ENCODE results near the gene VGLL2.

Gene VGLL2

DNA sequence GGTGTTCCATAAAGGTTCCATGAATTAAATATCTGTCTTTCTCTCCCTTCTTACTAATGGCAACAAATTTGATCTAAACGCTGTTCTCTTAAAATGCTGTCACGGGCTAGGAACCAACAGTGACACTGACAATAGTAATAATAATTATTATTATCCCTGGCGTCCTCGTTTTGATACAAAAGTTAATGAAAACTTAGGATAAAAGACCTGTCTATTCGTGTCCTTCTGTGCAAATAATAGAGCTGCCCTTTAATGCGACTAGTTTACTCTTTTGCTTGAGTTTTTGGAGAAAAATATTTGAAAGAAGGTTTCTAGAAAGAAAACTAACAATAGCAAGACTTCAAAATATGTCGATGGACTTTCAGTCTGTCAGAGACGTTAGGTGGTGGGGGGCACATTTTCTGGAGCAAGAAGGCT lies 4.3 kb downstream of the VGLL2 start:
- no peak for DNase-seq

DNA sequence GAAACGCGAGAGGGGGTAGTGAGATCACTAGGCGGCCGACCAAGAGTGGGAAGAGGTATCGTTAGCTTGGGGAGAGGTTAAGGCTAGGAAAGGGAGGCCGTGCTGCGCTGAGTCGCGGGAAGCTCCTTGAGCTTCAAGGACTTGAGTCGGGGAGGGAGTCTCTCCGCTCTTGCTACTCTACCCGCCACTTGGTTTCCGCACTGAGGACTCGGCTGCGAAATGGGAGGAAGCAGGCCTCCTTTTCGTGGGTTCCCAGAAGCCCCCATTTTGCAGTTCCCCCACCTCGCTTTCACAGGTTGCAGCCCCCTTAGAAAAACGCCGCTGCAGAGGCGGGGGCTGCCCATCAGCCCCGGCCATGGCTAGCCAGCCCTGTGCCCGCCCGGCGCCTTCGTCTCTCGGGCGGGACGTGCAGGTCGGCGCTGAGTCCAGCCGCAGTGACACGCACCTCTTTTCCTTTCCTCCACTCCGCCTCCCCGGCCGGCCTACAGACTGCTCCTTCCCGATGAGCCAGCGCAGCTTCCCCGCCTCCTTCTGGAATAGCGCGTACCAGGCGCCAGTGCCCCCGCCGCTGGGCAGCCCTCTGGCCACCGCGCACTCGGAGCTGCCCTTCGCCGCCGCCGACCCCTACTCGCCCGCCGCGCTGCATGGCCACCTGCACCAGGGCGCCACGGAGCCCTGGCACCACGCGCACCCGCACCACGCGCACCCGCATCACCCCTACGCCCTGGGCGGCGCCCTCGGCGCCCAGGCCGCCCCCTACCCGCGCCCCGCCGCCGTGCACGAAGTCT lies 4.9 kb downstream of the VGLL2 start:
- DNase-seq, result no peak

DNA sequence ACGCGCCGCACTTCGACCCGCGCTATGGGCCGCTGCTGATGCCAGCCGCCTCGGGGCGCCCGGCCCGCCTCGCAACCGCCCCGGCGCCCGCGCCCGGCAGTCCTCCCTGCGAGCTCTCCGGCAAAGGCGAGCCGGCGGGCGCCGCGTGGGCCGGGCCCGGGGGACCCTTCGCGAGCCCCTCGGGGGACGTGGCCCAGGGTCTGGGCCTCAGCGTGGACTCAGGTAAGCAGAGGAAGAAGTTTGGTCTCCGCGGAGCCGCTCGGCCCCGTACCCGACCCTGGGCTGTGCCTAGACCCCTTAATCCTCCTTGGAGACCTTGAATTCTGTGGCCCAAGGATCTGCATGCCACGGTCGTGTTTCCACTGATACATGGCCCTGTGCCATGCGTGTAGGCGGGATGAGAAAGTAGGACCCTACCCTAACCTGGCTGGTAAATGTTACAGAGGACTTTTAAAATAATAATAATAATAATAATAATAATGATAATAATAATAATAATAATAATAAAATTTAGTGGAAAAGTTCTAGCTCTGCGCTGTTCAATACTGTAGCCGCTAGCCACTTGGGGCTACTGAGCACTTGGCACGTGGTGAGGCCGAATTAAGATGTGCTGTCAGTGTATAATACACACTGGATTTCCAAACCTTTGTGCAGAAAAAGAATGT lies 5.6 kb downstream of the VGLL2 start:
- DNase-seq, result no peak

DNA sequence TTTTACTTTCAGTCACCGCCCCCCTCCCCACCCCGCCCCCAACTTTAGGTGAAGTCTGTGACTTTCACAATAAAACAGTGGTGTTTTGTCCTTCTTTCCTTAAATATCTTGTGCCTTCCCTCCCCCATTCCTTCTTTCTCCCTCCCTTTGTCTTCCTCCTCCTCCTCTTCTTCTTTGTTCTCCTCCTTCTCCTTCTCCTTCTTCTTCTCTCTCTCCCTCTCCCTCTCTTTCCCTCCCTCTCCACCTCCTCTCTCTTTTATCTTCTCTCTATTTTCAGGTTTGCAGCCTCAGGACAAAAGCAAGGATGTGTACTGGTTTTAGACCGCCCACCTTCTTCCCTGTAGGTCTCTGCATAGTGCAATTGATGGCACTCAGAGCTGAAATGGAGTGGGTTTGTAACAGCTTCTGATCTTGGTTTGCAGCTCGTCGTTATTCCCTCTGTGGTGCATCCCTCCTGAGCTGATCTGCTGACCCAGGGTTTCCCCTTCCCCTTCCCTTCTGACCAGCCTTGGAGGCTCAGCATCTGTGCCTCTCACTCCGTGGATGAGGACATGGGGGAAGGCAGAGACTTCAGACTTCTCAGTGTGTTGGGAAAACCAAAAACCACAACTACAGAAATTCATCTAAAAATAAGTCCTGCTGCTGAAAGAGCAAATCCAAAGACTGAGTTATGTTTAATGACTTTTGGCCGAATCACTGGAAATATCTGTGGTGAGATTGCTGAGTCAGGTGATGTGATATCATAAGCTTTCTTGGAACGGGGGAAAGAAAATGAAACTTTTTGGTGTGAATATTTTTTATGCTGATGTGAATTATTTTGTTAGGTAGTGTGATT lies 6.9 kb downstream of the VGLL2 start:
- DNase-seq, result no peak

DNA sequence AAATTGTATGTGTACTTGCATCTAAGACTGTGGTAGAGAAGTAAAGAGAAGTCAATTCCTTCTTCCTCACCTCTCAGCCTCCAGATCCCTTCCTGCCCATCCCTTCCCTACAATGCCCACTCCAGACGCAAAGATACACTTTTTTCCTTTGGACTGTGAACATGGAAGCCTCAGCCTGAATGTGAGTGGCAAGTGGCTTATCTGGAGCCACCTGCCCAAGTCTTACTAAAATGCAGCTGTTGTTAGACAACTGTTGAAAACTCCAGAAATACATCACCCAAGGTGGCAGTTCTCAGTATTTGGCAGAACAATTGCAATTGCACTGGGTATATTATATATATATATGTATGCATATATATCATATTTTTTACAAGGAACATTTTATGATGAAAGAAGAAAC lies 7.5 kb downstream of the VGLL2 start:
- DNase-seq, result no peak

DNA sequence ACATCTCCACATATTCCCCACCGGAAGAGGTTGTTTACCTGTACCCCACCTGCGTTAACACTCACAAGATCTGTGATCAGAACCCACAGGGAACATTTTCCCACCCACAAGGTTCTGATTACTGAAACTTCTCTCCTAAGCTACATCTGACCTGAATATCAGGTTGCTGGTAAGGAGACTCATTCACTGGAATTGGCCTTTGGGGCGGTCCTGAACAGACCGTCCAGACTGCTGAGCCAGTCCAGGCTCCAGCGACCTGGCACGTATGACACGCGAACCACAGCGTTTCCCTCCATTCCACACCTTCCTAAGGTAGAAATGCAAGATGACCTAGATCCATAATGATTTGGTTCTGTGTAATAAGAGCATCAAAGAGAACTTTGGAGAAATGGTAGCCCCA lies 9.8 kb downstream of the VGLL2 start:
- no peak for DNase-seq

DNA sequence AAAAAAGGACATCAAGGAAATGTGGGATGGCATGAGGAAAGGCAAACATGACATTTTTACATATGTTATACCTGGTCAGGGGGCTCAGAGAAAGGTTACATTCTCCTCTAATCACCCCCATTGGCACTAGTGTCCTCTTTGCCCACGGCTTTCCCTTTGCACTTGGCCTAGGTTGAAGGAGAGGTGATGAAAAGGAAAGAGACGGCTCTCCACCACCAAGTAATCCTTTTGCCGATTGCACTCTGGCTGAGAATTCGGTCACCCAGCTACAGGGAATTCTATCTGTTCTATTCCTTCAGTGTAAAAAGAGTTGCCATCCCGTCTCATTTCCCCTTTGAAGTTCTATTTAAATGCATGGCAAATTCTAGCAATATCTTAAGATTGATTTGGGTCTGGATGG lies 10.4 kb downstream of the VGLL2 start:
- no peak for DNase-seq

DNA sequence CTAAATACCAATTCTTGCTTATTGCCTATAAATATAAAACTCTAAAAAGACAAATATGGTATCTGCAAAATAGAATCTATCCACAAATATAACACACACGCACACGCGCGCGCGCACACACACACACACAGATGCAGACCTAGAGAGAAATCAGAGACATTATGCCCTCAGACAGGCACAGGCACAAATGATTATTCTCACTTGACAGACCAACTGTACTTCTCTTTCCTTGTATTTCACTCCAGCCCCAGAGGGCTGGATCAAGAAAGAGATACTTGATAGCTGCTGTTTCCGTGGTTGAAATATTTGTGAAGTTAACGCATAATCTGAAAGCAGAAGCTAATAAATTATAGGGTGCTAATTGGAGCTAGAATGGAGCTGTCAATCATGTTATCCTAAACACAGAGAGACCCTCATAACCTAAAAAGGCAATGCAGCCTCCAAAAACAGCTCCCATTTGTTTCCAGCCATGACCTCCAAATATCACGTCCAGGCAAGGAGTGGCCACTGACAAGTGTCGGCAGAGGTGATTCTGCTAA lies 11.5 kb downstream of the VGLL2 start:
- no peak for DNase-seq

DNA sequence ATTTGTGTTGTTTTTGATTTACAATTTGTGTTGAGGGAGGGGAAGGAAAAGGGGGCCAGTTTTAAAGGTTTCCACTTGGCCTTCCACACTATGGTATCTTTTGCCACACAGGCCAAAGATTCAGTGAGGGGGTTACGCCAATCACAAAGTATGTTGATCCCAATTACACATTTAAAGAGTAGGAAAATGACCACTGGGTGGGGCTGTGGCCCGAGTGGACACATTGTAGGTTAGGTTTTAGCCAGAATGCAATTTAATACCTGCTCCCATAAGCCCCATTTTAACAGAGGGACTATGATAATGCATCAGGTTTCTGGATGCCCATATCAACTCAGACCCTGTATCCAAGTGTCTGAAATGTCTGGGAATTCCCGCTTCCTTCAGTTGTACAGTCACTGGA lies 15.6 kb downstream of the VGLL2 start:
- DNase-seq, result no peak

DNA sequence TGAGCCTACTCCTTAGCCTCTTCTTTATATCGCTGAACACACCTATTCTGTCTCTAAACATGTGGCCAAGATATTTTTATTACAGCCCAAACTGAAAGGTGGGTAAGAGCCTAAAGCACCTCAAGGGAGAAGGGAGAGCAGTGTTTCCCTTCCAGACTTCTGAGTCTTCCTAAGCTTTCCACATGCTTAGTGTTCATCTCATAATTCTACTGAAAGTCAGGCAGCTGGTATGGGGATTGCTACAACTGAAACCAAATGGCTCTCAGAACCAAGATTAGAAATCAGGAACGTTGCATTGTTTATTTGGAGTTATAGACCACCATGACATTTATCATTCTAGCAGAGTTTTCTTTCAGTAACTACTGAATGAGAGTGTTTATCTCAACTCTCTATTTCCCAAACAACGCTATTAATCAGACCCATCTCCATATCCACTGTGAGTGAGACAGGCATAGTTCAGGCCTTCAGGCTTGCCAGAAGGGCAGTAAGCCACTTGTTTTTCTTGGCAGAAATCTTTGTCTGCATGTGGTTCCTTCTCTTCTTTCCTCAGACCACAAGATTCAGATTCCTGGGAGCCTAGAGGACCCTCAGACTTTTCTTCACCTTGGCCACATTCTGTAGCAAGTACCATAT lies 22.8 kb downstream of the VGLL2 start:
- DNase-seq, result no peak

DNA sequence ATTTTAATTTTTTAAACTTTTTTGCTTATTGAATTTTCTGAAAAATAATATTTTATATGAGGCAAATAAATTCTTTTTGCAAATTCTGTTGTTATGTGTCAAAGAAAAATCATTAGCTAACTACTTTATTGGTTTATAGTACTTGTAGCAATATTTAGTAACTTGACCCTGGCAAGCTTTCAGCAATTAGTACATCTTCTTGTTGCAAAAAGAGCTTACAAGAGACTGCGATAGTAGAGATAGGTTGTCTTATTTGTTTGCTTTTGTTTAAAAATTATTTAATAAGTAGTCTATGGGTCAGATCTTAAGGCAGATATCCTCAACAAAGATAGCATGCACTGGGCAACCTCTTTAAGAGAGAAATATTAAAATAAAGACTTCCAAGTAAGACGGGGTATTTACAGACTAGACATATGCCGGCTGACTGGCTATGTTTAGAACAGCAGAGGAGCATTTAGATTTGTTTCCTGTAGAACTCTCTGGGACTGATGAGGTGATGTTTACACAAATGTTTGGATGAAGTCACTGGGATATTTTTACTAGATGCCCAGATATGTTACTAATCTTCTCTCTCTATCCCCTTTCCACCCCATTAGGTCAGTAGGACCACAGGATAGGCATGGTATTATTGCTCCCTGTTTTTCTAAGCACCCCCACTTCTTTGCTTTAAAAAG lies 25.0 kb downstream of the VGLL2 start:
- no peak for DNase-seq

DNA sequence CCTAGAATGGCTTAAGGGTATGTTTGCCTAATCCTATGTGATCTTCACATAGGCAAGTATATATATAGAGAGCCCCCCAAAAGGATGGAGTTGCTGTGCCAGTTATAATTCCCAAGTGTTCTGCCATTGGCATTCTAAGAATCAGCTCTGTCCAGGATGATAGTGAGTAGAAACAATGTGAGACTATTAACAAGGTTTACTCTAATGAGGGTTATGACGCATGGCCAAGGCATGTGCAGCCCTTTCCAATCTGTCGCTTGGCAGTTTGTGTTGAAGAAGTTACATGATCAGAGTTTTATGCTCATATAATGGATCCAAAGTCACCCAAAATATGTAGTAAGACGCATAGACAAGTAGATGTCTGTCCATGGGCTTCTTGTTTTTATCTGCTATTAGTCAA lies 33.6 kb downstream of the VGLL2 start:
- no peak for DNase-seq

DNA sequence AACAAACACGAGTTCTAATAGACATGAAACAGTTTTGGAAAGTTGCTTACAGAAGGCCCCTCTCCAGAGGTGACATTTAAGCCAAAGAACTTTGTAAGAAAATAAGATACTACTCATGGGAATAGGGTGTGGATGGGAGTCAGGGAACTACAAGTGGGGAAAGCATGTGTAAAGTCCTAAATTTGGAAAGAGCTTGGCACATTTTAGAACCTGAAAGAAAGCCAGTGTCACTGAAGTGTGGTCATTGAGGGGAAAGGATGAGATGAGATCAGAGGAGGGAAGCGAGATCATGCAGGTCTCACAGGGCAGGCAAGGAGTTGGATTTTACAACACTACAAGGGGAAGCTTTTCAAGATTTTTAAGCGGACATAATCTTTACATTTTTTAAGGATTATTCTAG lies 38.0 kb downstream of the VGLL2 start:
- no peak for DNase-seq

DNA sequence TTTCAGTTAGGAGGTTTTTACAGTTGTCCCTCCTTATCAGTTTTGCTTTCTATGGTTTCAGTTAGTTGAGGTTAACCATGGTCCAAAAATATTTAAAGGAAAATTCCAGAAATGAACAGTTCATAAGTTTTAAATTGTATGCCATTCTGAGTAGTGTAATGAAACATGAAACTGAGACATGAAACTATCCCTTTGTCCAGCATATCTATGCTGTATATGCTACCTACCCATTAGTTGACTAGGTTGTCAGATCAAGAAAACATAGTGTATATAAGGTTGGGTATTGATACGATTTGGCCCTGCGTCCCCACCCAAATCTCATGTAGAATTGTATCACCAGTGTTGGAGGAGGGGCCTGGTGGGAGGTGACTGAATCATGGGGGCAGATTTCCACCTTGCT lies 39.1 kb downstream of the VGLL2 start:
- no peak for DNase-seq

DNA sequence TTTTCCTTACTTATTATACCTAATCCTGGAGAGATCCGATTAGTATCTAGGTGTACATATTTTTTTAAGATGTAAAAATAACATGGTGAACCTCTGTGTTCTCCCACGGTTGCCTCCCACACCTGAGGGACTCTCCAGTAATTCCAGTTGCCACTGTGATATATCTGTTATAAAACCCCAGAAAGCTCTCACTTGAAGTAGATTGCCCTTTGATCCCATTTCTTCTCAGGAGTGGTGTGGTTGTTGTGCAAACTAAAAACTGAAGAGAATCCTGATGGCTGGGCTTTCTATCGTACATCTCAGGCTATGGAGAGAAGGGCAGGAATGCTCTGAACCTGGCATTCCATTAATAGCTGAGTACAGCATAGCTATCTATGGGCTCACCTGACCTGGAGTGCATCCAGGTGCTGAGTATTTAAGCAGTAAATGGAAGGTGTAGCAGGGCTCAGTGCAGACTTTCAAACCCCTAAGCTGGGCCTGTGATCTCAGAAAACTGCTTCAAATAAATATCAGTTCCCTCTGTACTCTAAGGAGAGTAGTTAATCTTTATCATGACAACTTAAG lies 41.0 kb downstream of the VGLL2 start:
- DNase-seq, result no peak

DNA sequence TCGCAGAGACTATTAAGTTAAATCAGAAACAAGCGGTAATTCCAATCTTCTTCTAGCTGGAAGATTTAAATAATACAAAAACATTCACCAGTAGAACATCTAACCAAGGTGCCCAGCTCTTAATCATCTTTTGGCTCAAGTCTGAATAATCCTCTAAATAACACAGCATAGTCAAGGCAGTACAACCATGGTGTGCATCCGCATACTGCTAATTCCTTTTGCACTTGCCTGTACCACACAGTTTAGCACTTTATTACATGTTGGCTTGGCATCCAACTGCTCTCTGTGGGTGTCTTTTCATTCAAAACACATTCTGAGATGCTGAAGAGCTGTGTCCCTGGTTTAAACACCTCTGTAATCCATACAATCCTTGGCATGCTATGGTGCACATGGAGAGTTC lies 42.3 kb downstream of the VGLL2 start:
- DNase-seq, result no peak

DNA sequence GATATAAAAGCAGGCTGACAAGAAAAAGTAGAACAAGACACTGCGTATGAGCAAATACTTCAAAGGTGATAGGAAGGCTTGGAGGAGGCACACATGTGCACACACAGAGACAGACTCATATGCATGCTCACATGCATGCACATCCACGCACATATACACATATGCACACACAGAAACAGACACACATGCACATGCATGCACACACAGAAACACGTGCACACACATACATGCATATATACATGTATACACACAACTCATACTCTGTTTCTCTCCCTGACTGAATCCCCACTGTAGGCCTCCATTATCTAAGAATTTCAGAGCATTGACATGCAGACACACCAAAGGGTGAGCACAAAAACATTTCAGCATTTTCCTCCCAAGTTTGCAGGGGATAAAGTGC lies 43.7 kb downstream of the VGLL2 start:
- DNase-seq, result no peak

DNA sequence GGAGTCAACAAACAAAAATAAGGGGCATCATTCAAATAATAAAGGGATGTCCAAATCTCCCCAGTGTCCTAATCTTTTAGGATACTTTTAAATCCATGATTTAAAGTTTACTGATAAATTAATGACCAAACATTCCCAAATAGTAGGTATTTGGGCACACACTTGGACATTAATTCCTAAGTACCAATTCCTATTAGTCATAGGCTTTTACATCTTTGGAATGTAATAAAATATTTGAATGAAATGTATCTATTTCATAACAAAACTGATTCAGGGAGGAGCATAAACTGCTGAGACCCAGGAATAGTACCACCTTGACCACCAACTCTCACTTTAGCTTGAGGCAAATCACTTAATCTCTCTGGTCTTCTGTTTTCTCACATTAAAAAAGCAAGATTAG lies 44.3 kb downstream of the VGLL2 start:
- DNase-seq, result no peak

DNA sequence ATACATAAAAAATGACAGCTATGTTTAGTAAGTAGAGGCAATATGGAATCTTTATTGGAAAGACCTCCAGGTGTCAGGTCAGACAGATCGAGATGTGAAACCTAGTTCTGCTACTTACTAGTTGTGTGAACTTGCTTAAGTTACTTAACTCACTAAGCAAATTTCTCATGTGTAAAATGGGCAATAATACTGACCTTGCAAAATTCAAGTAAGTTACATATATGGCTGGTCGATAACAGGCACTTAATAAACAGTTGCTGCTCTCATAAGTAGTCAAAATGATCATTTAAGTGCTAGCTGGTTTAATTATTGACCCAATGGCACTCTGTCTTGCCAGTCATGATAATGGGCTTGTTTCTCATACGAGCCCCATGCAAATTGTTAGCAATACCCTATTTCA lies 46.0 kb downstream of the VGLL2 start:
- no peak for DNase-seq

DNA sequence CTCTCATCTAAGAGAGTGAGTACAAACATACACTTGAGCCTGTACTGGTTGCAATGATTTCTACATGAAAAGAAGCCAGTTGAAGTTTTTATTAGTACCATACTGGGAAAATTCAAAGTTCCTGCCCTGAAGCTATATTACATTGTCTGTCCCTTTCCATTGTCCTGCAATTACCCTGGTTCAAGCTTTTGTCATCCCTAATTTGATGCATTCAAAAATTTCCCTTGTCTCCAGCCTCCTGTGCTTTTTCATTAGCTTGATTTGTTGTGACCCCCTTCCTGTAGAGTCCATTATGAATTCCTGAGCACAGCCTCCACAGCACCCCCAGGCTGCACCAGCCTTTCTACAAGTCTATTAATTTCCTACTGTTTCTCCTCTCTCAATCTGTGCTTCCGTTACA lies 46.4 kb downstream of the VGLL2 start:
- DNase-seq, result no peak

DNA sequence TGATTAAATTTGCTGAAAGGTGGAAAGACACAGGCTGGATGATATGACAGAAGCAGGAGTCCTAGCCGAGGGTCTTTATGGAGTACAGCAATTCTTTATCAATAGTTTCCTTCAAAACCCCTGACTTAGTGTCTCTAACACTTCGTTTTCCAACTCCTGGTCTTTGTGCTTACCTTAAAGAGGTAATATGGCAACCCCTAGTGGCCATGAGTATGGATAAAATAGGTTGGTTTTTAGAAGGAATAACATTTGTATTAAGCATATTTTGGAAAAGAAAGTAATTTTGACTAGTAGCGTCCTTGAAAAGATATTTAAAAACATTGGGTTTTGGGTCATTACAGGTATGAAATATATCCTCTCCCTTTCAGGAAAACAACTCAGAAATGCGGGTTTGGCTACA lies 51.9 kb downstream of the VGLL2 start:
- no peak for DNase-seq
